Coronary artery (tissue), 2 donors: ENCODE data around the gene SLIT3.

Experiments
- DNase-seq: peaks from one replicate; pipeline ENCODE4 v3.0.0-alpha.2; 2017; ENCODE audit warnings: low spot score
- H3K27ac ChIP-seq, 2 donors: fragments of 200-600 bp; sonication (generic); one replicate each; pipeline ENCODE4 v1.5.1; 2016 to 2019
- H3K4me3 ChIP-seq: fragments of 200-600 bp; sonication (generic); 2 replicates; pipeline ENCODE4 v1.5.1; 2016; ENCODE audit warnings: mild to moderate bottlenecking, moderate library complexity
- CTCF ChIP-seq: fragments of 200-600 bp; sonication (generic); IDR thresholded peaks from one replicate; pipeline ENCODE4 v1.5.1; 2019; ENCODE audit warnings: antibody characterized with exemption

Gene SLIT3

DNA sequence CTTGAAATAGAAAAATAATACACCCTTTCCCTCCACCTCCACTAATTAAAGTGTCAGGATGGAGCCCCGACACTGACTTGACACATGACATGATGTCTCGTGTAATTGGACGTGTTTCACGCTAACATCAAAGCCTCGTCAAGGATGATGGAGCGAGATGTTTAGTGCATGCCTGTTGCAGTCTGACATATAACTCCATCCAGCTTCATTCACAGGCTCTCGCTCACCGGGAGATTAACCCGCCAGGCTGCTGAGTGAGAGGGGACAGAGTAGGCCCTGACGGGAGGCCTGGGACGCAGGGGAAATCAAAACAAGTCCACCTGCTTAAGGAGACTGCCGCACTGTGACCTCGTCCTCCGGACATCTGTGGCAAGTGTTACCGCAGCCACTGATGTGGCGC lies 263.5 kb downstream of the SLIT3 start:
- DNase-seq: no peak
- Histone ChIP-seq H3K27ac (no peak overlapping the region), H3K4me3 (no peak overlapping the region)
- no peak for TF ChIP-seq CTCF

- no peak overlapping the region for H3K27ac ChIP-seq
- no peak for TF ChIP-seq CTCF
- DNase-seq: no peak
- H3K4me3 ChIP-seq: no peak overlapping the region
Measured at GRCh38 chr5:169036079-169036805, 264.7 kb downstream of the SLIT3 start.

GRCh38 chr5:169029661-169030274 lies 271.2 kb downstream of the SLIT3 start:
- TF ChIP-seq CTCF: no peak
- DNase-seq: no peak
- Histone ChIP-seq H3K27ac (peak overlapping the region; percentile 39 to 80), H3K4me3 (no peak overlapping the region)

DNA sequence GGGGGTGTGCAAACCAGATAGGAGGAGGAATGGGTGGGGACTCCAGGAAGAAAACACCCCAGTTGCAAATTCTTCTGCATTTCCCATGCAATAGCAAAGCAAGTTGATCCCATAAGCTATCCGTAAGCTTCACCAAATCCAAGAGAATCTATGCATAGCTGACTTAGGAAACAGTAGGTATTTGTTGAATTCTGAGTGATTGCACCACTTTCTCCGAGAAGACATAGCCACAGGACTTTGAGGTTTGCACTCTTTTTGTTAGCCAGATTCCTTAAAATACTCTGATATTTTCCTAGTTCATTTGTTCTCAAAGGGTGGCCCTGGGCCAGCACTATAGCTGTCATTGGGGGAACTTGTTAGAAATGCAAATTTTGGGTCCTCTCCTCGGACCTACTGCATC lies 271.9 kb downstream of the SLIT3 start:
- H3K27ac ChIP-seq: peak overlapping the region in 1 of 2 donors; percentile 80
- no peak overlapping the region for H3K4me3 ChIP-seq
- no peak for DNase-seq
- TF ChIP-seq CTCF: no peak

DNA sequence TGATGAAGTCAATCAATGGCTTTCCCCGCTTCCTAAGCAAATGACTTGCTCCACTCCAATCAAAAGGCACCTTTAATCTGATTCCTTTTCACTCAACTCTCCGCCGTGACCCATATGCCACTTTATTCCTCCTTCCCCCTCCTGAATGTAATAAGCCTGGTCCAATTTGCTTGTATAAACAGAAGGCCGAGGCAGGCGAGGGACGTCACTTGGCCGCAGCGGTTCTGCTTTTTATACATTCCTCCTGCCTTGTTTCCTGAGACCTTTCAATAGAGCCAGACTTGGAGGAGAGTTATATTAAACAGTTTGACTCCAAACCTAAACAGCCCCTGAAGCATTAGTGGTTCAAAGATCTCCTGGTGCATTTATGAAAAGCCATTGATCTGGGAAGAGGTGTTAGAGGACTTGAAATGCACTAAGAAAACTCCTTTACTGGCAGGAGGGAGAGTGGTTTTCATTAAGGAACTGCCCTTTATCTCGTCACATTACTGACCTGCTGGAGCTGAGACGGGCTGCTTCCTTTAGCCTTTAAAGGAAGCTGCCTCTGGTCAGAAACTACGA lies 273.4 kb downstream of the SLIT3 start:
- peak overlapping the region; percentile 69 to 80 for H3K27ac ChIP-seq
- H3K4me3 ChIP-seq: no peak overlapping the region
- DNase-seq: no peak
- no peak for TF ChIP-seq CTCF

DNA sequence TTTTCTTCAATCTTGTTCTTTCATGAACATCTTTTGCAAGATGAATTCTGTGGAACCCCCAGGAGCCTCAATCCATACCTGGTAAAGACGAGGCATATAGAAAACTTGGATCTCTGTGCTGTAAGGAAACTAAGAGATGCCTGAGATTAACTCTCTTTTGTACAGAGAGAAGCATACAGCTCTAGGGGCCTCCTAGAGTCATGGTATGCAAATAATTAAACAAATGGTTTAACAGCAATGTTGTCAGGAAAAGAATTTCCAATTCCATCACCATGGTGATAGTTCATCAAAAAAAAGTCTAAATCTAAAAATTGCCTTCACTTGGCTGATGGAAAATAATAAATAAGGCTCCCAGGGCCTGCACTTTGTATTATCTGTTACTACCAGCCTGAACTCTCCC lies 275.4 kb downstream of the SLIT3 start:
- Histone ChIP-seq H3K4me3 (no peak overlapping the region), H3K27ac (no peak overlapping the region)
- DNase-seq: no peak
- no peak for TF ChIP-seq CTCF

DNA sequence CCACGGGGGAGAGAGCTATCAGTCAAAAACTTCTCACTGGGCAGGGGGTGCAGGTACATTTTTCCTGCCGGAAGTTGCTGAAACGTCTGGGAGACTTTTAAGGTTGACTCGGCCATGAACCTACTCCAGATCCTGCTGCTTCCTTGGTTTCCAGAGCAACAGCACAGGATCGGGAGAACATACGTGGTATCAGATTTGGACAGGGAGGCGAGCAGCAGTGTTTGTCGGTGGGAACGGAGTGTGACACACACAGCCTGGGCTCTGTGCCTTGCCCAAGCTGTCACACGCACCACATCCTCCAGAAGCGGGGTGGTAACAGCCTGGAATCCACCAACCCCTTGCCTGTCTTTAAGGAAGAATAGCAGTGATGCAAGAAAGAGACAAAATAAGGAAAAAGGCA lies 276.5 kb downstream of the SLIT3 start:
- peak; percentile 89 for DNase-seq
- TF ChIP-seq CTCF: no peak
- Histone ChIP-seq H3K27ac (peak overlapping the region; percentile 51 to 82), H3K4me3 (peak overlapping the region; percentile 45)
